Small intestine (tissue), 7 donors: Measurements from ENCODE around the gene ZNF701. TPM values are rescaled to one million over a fixed set of nuclear protein-coding genes. Genes with fewer than 3 reads are reported as not detected.
A peak's percentile ranks its signal among the peaks of the same experiment; 100 is the strongest.
"Not testable (repeated sequence)": the region's sequence is repeated elsewhere in the genome, so short reads cannot be mapped to it uniquely, and the experiment has no call there.

Experiments used
- DNase-seq, 2 donors: peaks; one replicate each; pipeline versions ENCODE4 v3.0.0 to v3.0.0-alpha.2; 2013
- FAIRE-seq: peaks from 2 replicates; lab custom pipeline; 2012; peaks lifted over from hg19 to GRCh38; lab: Jason Lieb, UNC
- H3K27ac ChIP-seq, 3 donors: one replicate each; pipeline ENCODE4 v1.5.1; 2013; ENCODE audit warnings: low read length in 2 of 3, mild to moderate bottlenecking in 2 of 3, control low read depth in 1 of 3, inconsistent platforms in 1 of 3, low read depth in 1 of 3, moderate library complexity in 1 of 3
- H3K27me3 ChIP-seq, 3 donors: one replicate each; pipeline ENCODE4 v1.6.1; 2013; ENCODE audit warnings: low read length in 3 of 3, inconsistent platforms in 1 of 3; ENCODE audit not compliant: control insufficient read depth in 3 of 3, insufficient read depth in 3 of 3
- H3K36me3 ChIP-seq, 3 donors: one replicate each; pipeline ENCODE4 v1.6.1; 2013; ENCODE audit warnings: low read length in 3 of 3, inconsistent platforms in 1 of 3, low read depth in 1 of 3, mild to moderate bottlenecking in 1 of 3, moderate library complexity in 1 of 3; ENCODE audit not compliant: control insufficient read depth in 3 of 3, insufficient read depth in 2 of 3
- H3K4me1 ChIP-seq, 3 donors: one replicate each; pipeline ENCODE4 v1.6.1; 2013; ENCODE audit warnings: low read length in 2 of 3, inconsistent platforms in 1 of 3, low read depth in 1 of 3, mild to moderate bottlenecking in 1 of 3, moderate library complexity in 1 of 3; ENCODE audit not compliant: control insufficient read depth in 3 of 3, insufficient read depth in 2 of 3
- H3K4me3 ChIP-seq, 3 donors: one replicate each; pipeline ENCODE4 v1.5.1; 2013; ENCODE audit warnings: low read length in 3 of 3, control low read depth in 1 of 3, inconsistent platforms in 1 of 3, low read depth in 1 of 3, mild to moderate bottlenecking in 1 of 3, moderate library complexity in 1 of 3
- H3K9me3 ChIP-seq, 2 donors: one replicate each; pipeline ENCODE4 v1.6.1; 2013; ENCODE audit warnings: low read depth in 1 of 2, low read length in 1 of 2; ENCODE audit not compliant: control insufficient read depth in 2 of 2, insufficient read depth in 1 of 2
- WGBS, 3 donors: extraction: QIAGEN DNeasy Blood & Tissue Kit; methylation state at CpG; one replicate each; pipeline ENCODE4 v1.1.7; 2013; 5-methylcytosine and 5-hydroxymethylcytosine counted together
- polyA plus RNA-seq, 4 donors: library from polyadenylated mRNA; stranded (reverse) in 3 of 4; unstranded in 1 of 4; fragments of 200-250 nt in 3 of 4; fragments of 120-200 nt in 1 of 4; gene quantifications; one replicate each; pipeline versions ENCODE4 v1.2.1 to v1.2.3, GENCODE V29; 2013
- donor health status: healthy with polysubstance abuse.
- donor health status: control.
- donor health status: control.
- donor health status: Bipolar disorder and iron deficiency.
- donor health status: healthy.

ZNF701 gene
- polyA plus RNA-seq, 4 donors = 2.7 to 18.5 (median 5.4) TPM

DNA sequence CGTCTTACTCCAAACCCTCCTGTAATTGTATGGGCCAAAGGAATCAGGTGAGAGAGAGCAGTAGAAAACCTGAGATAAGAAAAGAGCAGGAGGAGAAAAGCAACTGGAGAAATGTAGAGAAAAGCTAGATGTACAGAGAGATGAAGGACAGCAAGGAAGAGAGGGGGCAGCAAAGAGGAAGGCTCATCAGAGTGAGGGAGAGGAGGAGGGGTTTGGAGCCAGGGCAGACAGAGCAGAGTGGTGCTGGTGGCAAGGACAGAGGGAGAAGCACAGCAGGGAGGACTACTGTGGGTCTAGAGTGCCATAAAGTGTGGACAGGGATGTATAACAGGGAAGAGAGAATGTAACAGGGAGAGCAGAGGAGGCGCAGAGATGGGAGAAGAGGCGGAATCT is 31.9 kb downstream of the ZNF701 start:
- Histone ChIP-seq H3K9me3 (peaks cover 3 to 55% of the 10 kb centered on the region in 2 donors), H3K36me3 (peaks cover 0 to 30% (median 2%) of the 10 kb centered on the region in 3 donors), H3K27ac (peak overlapping the region in 1 of 3 donors; percentile 97), H3K4me3 (peak overlapping the region; percentile 71 to 91 (median 72)), H3K4me1 (peaks cover 0 to 18% (median 2%) of the 10 kb centered on the region in 3 donors)
- FAIRE-seq, DNase-seq, H3K27me3 ChIP-seq: not testable (repeated sequence)
- 55 to 67% (median 57%) methylated on average over 3 of the region's 3 CpGs for WGBS, 3 donors

GRCh38 chr19:52602941-52603340 is 32.9 kb downstream of the ZNF701 start:
- no peaks in the 10 kb centered on the region for H3K27me3 ChIP-seq
- H3K4me1 ChIP-seq = peaks cover 0 to 18% (median 2%) of the 10 kb centered on the region in 3 donors
- H3K4me3 ChIP-seq = no peak overlapping the region
- DNase-seq = no peak
- H3K27ac ChIP-seq = no peak overlapping the region
- FAIRE-seq = no peak
- WGBS, 3 donors = 78 to 94% (median 91%) methylated on average over 2 of the region's 2 CpGs
- H3K9me3 ChIP-seq = peaks cover 2 to 55% of the 10 kb centered on the region in 2 donors
- H3K36me3 ChIP-seq = peaks cover 0 to 29% (median 0%) of the 10 kb centered on the region in 3 donors

- FAIRE-seq = no peak
- H3K27ac ChIP-seq = no peak overlapping the region
- peaks cover 0 to 24% (median 0%) of the 10 kb centered on the region in 3 donors for H3K36me3 ChIP-seq
- DNase-seq = no peak
- H3K9me3 ChIP-seq = peaks cover 2 to 50% of the 10 kb centered on the region in 2 donors
- H3K4me1 ChIP-seq = peaks cover 0 to 16% (median 2%) of the 10 kb centered on the region in 3 donors
- 84 to 96% (median 89%) methylated on average over 14 of the region's 14 CpGs for WGBS, 3 donors
- no peaks in the 10 kb centered on the region for H3K27me3 ChIP-seq
- no peak overlapping the region for H3K4me3 ChIP-seq
Measured at GRCh38 chr19:52603558-52604207, 33.6 kb downstream of the ZNF701 start.

- WGBS, 3 donors = 96 to 97% (median 97%) methylated on average over 5 of the region's 5 CpGs
- no peak overlapping the region for H3K4me3 ChIP-seq
Measured at GRCh38 chr19:52613299-52613906, 43.3 kb downstream of the ZNF701 start.

GRCh38 chr19:52621376-52621775 is 51.3 kb downstream of the ZNF701 start:
- Histone ChIP-seq H3K4me3 (no peak overlapping the region), H3K27ac (no peak overlapping the region), H3K4me1 (peaks cover 0 to 8% (median 0%) of the 10 kb centered on the region in 3 donors), H3K9me3 (peaks cover 0 to 35% of the 10 kb centered on the region in 2 donors), H3K27me3 (no peaks in the 10 kb centered on the region), H3K36me3 (peaks cover 12 to 56% (median 46%) of the 10 kb centered on the region in 3 donors)
- DNase-seq (no peak), FAIRE-seq (no peak)
- 88 to 90% (median 89%) methylated on average over 3 of the region's 3 CpGs for whole genome bisulfite sequencing, 3 donors

More at GRCh38 chr19:52613299-52613906, 43.3 kb downstream of the ZNF701 start:
- no peak for FAIRE-seq
- DNase-seq = no peak
- Histone ChIP-seq H3K4me1 (no peaks in the 10 kb centered on the region), H3K9me3 (peaks cover 0 to 63% of the 10 kb centered on the region in 2 donors), H3K27ac (no peak overlapping the region), H3K36me3 (peaks cover 0 to 46% (median 25%) of the 10 kb centered on the region in 3 donors), H3K27me3 (no peaks in the 10 kb centered on the region)

DNA sequence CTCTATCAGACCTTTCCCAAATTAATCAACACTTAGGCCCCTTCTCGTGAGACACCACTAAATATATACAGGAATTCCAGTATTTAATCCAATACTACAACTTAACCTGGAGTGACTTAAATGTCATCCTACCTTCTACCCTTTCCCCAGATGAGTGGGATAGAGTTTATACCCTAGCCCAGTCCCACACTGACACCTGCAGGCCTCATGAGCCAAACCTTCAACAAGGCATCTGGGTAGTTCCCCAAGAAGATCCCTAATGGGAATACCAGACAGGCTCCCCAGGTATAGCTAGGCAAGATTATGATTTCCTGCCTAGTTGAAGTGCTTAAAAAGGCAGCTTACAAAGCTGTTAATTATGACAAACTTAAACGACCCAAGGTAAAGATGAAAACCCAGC is 52.2 kb downstream of the ZNF701 start:
- no peaks in the 10 kb centered on the region for H3K27me3 ChIP-seq
- 55 to 66% (median 66%) methylated on average over 2 of the region's 2 CpGs for WGBS, 3 donors
- no peak for DNase-seq
- H3K4me1 ChIP-seq = peaks cover 0 to 8% (median 0%) of the 10 kb centered on the region in 3 donors
- peaks cover 12 to 51% (median 42%) of the 10 kb centered on the region in 3 donors for H3K36me3 ChIP-seq
- no peak for FAIRE-seq
- H3K9me3 ChIP-seq = peaks cover 0 to 34% of the 10 kb centered on the region in 2 donors
- H3K27ac ChIP-seq = no peak overlapping the region
- no peak overlapping the region for H3K4me3 ChIP-seq

- Histone ChIP-seq H3K36me3 (peaks cover 9 to 37% (median 36%) of the 10 kb centered on the region in 3 donors), H3K27ac (no peak overlapping the region), H3K9me3 (peaks cover 0 to 17% of the 10 kb centered on the region in 2 donors), H3K27me3 (no peaks in the 10 kb centered on the region), H3K4me3 (no peak overlapping the region), H3K4me1 (peaks cover 0 to 8% (median 0%) of the 10 kb centered on the region in 3 donors)
- WGBS, 3 donors = 86 to 92% (median 92%) methylated on average over 5 of the region's 5 CpGs
- FAIRE-seq = no peak
- DNase-seq = no peak
Measured at GRCh38 chr19:52626915-52627314, 56.8 kb downstream of the ZNF701 start.

- not testable (repeated sequence) for H3K27me3 ChIP-seq
- WGBS, 3 donors = 78 to 98% (median 98%) methylated on average over 3 of the region's 3 CpGs
- H3K36me3 ChIP-seq = peaks cover 9 to 36% (median 35%) of the 10 kb centered on the region in 3 donors
Measured at GRCh38 chr19:52627441-52627840, 57.4 kb downstream of the ZNF701 start.

More at GRCh38 chr19:52627441-52627840, 57.4 kb downstream of the ZNF701 start:
- H3K4me1 ChIP-seq, FAIRE-seq, H3K4me3 ChIP-seq, DNase-seq, H3K27ac ChIP-seq: not testable (repeated sequence)
- peaks cover 0 to 17% of the 10 kb centered on the region in 2 donors for H3K9me3 ChIP-seq
